ENCODE data around the gene LDAH. TPM values are rescaled to one million over a fixed set of nuclear protein-coding genes. Genes with fewer than 3 reads are reported as not detected.

LDAH gene
- total RNA-seq, 1 experiment from 2014 or later, result 15.2 TPM

- Histone ChIP-seq H3K18ac (ENCODE audit: insufficient read length, low read depth, low read length) (no peak overlapping the region), H3K79me1 (ENCODE audit: insufficient read depth, low read depth, low read length, poor library complexity, severe bottlenecking) (no peaks in the 10 kb centered on the region), H3K9me3 (ENCODE audit: control insufficient read depth, low read depth, low read length) (no peaks in the 10 kb centered on the region), H2BK120ac (ENCODE audit: low read depth, low read length, poor library complexity, severe bottlenecking) (no peak overlapping the region), H3K9ac (ENCODE audit: extremely low read depth, insufficient read length, low read length) (no peak overlapping the region), H4K8ac (replicated peaks; ENCODE audit: insufficient read length, low read depth, low read length) (no peak overlapping the region), H3K27me3 (ENCODE audit: insufficient read depth, low read length) (no peaks in the 10 kb centered on the region), H3K4me2 (ENCODE audit: insufficient read depth, insufficient read length, low read length) (no peak overlapping the region), H3K79me2 (ENCODE audit: insufficient read depth, low read length) (no peaks in the 10 kb centered on the region), H2BK12ac (ENCODE audit: insufficient read length, low read depth, low read length) (no peak overlapping the region), H3K23me2 (ENCODE audit: insufficient read length, low read depth, low read length, poor library complexity, severe bottlenecking) (no peaks in the 10 kb centered on the region), H2AFZ (ENCODE audit: low read length) (no peak overlapping the region), H3K14ac (ENCODE audit: insufficient read depth, low read length) (no peak overlapping the region), H2BK15ac (ENCODE audit: low read depth, low read length) (no peak overlapping the region), H3K56ac (ENCODE audit: insufficient read length, low read depth, low read length) (no peak overlapping the region), H3T11ph (ENCODE audit: low read length) (no peak overlapping the region), H4K91ac (ENCODE audit: insufficient read length, low read depth, low read length) (no peak overlapping the region), H2BK20ac (ENCODE audit: low read depth, low read length, poor library complexity, severe bottlenecking) (no peak overlapping the region), H4K20me1 (ENCODE audit: control insufficient read depth, insufficient read depth, insufficient read length) (no peaks in the 10 kb centered on the region), H3K27ac (ENCODE audit: insufficient read length, low read depth, low read length) (no peak overlapping the region), H4K5ac (ENCODE audit: insufficient read length, low read depth, low read length) (no peak overlapping the region), H2BK5ac (ENCODE audit: insufficient read length, low read length) (no peak overlapping the region), H3K4ac (ENCODE audit: low read depth, low read length) (no peak overlapping the region), H3K4me1 (ENCODE audit: insufficient read depth, low read length) (no peaks in the 10 kb centered on the region), H3K23ac (ENCODE audit: insufficient read length, low read depth, low read length) (no peak overlapping the region), H2AK5ac (ENCODE audit: insufficient read length, low read length) (no peak overlapping the region)
- no peaks in the 10 kb centered on the region for H3K4me1 Mint-ChIP-seq
- H3K27me3 Mint-ChIP-seq (ENCODE audit: low read depth), result no peaks in the 10 kb centered on the region
- H3K9me3 Mint-ChIP-seq, result no peaks in the 10 kb centered on the region
- H3K36me3 Mint-ChIP-seq (ENCODE audit: insufficient read depth in 1 of 3, low read depth in 3 of 3), result no peaks in the 10 kb centered on the region; a peak in 1 of 7 replicates
- no CpG with 5 or more reads among the region's 2 CpGs for WGBS (ENCODE audit: extremely low coverage, insufficient read length, low lambda C conversion rate)
- no peak overlapping the region for H3K4me3 Mint-ChIP-seq
- DNase-seq, result no peak
- TF ChIP-seq CTCF (conservative IDR thresholded peaks at IDR 0.05), result no peak
- H3K27ac Mint-ChIP-seq, result no peak overlapping the region
Measured at GRCh38 chr2:20745924-20746555, 76.9 kb downstream of the LDAH start.
